ENCODE results near the gene ABCC3. TPM values are rescaled to one million over a fixed set of nuclear protein-coding genes. Genes with fewer than 3 reads are reported as not detected.

Gene ABCC3
- total and polyA plus RNA-seq, 2 of the 8 experiments (the other 6 are each of a cell fraction or from before 2014, with no cell fraction given): 0.35 to 0.37 TPM

- TF ChIP-seq, protein P1, sequence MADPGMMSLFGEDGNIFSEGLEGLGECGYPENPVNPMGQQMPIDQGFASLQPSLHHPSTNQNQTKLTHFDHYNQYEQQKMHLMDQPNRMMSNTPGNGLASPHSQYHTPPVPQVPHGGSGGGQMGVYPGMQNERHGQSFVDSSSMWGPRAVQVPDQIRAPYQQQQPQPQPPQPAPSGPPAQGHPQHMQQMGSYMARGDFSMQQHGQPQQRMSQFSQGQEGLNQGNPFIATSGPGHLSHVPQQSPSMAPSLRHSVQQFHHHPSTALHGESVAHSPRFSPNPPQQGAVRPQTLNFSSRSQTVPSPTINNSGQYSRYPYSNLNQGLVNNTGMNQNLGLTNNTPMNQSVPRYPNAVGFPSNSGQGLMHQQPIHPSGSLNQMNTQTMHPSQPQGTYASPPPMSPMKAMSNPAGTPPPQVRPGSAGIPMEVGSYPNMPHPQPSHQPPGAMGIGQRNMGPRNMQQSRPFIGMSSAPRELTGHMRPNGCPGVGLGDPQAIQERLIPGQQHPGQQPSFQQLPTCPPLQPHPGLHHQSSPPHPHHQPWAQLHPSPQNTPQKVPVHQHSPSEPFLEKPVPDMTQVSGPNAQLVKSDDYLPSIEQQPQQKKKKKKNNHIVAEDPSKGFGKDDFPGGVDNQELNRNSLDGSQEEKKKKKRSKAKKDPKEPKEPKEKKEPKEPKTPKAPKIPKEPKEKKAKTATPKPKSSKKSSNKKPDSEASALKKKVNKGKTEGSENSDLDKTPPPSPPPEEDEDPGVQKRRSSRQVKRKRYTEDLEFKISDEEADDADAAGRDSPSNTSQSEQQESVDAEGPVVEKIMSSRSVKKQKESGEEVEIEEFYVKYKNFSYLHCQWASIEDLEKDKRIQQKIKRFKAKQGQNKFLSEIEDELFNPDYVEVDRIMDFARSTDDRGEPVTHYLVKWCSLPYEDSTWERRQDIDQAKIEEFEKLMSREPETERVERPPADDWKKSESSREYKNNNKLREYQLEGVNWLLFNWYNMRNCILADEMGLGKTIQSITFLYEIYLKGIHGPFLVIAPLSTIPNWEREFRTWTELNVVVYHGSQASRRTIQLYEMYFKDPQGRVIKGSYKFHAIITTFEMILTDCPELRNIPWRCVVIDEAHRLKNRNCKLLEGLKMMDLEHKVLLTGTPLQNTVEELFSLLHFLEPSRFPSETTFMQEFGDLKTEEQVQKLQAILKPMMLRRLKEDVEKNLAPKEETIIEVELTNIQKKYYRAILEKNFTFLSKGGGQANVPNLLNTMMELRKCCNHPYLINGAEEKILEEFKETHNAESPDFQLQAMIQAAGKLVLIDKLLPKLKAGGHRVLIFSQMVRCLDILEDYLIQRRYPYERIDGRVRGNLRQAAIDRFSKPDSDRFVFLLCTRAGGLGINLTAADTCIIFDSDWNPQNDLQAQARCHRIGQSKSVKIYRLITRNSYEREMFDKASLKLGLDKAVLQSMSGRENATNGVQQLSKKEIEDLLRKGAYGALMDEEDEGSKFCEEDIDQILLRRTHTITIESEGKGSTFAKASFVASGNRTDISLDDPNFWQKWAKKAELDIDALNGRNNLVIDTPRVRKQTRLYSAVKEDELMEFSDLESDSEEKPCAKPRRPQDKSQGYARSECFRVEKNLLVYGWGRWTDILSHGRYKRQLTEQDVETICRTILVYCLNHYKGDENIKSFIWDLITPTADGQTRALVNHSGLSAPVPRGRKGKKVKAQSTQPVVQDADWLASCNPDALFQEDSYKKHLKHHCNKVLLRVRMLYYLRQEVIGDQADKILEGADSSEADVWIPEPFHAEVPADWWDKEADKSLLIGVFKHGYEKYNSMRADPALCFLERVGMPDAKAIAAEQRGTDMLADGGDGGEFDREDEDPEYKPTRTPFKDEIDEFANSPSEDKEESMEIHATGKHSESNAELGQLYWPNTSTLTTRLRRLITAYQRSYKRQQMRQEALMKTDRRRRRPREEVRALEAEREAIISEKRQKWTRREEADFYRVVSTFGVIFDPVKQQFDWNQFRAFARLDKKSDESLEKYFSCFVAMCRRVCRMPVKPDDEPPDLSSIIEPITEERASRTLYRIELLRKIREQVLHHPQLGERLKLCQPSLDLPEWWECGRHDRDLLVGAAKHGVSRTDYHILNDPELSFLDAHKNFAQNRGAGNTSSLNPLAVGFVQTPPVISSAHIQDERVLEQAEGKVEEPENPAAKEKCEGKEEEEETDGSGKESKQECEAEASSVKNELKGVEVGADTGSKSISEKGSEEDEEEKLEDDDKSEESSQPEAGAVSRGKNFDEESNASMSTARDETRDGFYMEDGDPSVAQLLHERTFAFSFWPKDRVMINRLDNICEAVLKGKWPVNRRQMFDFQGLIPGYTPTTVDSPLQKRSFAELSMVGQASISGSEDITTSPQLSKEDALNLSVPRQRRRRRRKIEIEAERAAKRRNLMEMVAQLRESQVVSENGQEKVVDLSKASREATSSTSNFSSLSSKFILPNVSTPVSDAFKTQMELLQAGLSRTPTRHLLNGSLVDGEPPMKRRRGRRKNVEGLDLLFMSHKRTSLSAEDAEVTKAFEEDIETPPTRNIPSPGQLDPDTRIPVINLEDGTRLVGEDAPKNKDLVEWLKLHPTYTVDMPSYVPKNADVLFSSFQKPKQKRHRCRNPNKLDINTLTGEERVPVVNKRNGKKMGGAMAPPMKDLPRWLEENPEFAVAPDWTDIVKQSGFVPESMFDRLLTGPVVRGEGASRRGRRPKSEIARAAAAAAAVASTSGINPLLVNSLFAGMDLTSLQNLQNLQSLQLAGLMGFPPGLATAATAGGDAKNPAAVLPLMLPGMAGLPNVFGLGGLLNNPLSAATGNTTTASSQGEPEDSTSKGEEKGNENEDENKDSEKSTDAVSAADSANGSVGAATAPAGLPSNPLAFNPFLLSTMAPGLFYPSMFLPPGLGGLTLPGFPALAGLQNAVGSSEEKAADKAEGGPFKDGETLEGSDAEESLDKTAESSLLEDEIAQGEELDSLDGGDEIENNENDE (IDR thresholded peaks at IDR 0.05; ENCODE audit: insufficient replicate concordance, low read length): no peak
- no peak for TF ChIP-seq TAF7 (optimal IDR thresholded peaks at IDR 0.05; ENCODE audit: borderline replicate concordance, low read depth, low read length)
- TF ChIP-seq SIN3A (conservative IDR thresholded peaks at IDR 0.05 in 1 of 2, IDR thresholded peaks at IDR 0.05 in 1 of 2; ENCODE audit: low read depth in 1 of 2, low read length in 2 of 2): no peak
- TF ChIP-seq EGR1 (IDR thresholded peaks at IDR 0.05; ENCODE audit: borderline replicate concordance, low read depth, low read length): no peak
- TF ChIP-seq USF2 (IDR thresholded peaks at IDR 0.05; ENCODE audit: low read length): no peak
- TF ChIP-seq, protein P2, sequence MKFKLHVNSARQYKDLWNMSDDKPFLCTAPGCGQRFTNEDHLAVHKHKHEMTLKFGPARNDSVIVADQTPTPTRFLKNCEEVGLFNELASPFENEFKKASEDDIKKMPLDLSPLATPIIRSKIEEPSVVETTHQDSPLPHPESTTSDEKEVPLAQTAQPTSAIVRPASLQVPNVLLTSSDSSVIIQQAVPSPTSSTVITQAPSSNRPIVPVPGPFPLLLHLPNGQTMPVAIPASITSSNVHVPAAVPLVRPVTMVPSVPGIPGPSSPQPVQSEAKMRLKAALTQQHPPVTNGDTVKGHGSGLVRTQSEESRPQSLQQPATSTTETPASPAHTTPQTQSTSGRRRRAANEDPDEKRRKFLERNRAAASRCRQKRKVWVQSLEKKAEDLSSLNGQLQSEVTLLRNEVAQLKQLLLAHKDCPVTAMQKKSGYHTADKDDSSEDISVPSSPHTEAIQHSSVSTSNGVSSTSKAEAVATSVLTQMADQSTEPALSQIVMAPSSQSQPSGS (IDR thresholded peaks at IDR 0.05; ENCODE audit: low read length): no peak
- no peak for TF ChIP-seq FOSL1 (IDR thresholded peaks at IDR 0.05; ENCODE audit: insufficient read depth, low read depth, low read length)
Observed at GRCh38 chr17:50589095-50589705, 45.5 kb upstream of the ABCC3 start (continued).

Measured in H1 (cell line).